GM12878 (cell line): ENCODE data around the gene ACTR1A. TPM values are rescaled to one million over a fixed set of nuclear protein-coding genes. Genes with fewer than 3 reads are reported as not detected.

ENCODE experiments used
- microRNA counts: library from miRNA; unstranded; fragments of <30 nt; microRNA quantifications from one replicate; lab custom pipeline; 2016
- microRNA-seq: library from miRNA; unstranded; fragments of <30 nt; microRNA quantifications from one replicate; pipeline ENCODE4, GENCODE V29; 2018
- polyA plus RNA-seq, 11 experiments: library from polyadenylated mRNA; depleted of rRNA in 4 of 11; unstranded in 6 of 11; stranded (reverse) in 5 of 11; fragments of >200 nt; fragmentation: Nextera tagmentation in 4 of 11; fragmentation: Illumina TruSeq in 1 of 11; extraction: Ambion mirVana in 4 of 11; extraction: Trizol in 1 of 11; gene quantifications; 1 replicate in 1 of 11; 2 replicates in 10 of 11; pipeline versions ENCODE4 v1.2.1 to v1.2.3, GENCODE V29; 2011 to 2016; ENCODE audit warnings: inconsistent platforms in 2 of 11, missing spikeins in 2 of 11, low read depth in 1 of 11
- small RNA-seq: library from RNA; depleted of rRNA; stranded (forward); fragments of <200 nt; gene quantifications from one replicate; pipeline ENCODE3, GENCODE V24; 2014
- total RNA-seq, 4 experiments: library from RNA; depleted of rRNA in 3 of 4; stranded (reverse); fragments of >200 nt in 3 of 4; fragmentation: Illumina TruSeq in 1 of 4; extraction: Trizol in 1 of 4; gene quantifications; 2 replicates each; pipeline versions ENCODE4 v1.2.1 to v1.2.3, GENCODE V29; 2013 to 2021

The ACTR1A gene
- total and polyA plus RNA-seq, 10 of the 15 experiments (the other 5 are each of a cell fraction or from before 2014, with no cell fraction given): 43.0 to 110 (median 78.9) TPM

MicroRNAs within 50 kb of the gene (microRNA counts, 767-probe panel; counts per million panel counts)
- microRNA hsa-miR-146b-3p (lab: Ali Mortazavi, UCI) (784 counts per million, percentile 18 among the panel's probes with 10 or more counts), microRNA hsa-miR-146b-5p (lab: Ali Mortazavi, UCI) (2,083 counts per million, percentile 77 among the panel's probes with 10 or more counts)

Small RNAs within 50 kb of the gene (microRNA-seq; reads per million reads assigned to microRNA genes)
- 317 reads per million, percentile 82 among the genes with 10 or more reads in this experiment for gene MIR146B

Small RNAs within 50 kb of the gene (small RNA-seq; reads per million reads assigned to genes)
- gene MIR146B: 8,129 reads per million, percentile 100 among the genes with 10 or more reads in this experiment

Other genes starting within 250 kb of the ACTR1A start
Only the 7 nearest of the 10 such genes appear.
- gene NFKB2, start 107.0 kb downstream of the ACTR1A start, total RNA-seq (2014; rRNA removed): 108 and 111 TPM in 2 replicates
- gene NFKB2, start 107.0 kb downstream of the ACTR1A start, total RNA-seq (2014; rRNA removed; fragmentation: Illumina TruSeq; extraction: Trizol): 42.4 and 43.7 TPM in 2 replicates
- 144 and 145 TPM in 2 replicates for gene NFKB2, start 107.0 kb downstream of the ACTR1A start, total RNA-seq (2021)
- 62.4 and 113 TPM in 2 replicates for gene NFKB2, start 107.0 kb downstream of the ACTR1A start, polyA plus RNA-seq (2011; rRNA removed)
- 49.9 and 56.4 TPM in 2 replicates for gene NFKB2, start 107.0 kb downstream of the ACTR1A start, polyA plus RNA-seq (2014; fragmentation: Illumina TruSeq; extraction: Trizol)
- gene NFKB2, start 107.0 kb downstream of the ACTR1A start, polyA plus RNA-seq (2014; fragmentation: Nextera tagmentation; extraction: Ambion mirVana): 1 to 10 TPM in 1 of 2 experiments, under 1 TPM in 1; 0.56 to 1.3 TPM
- 109 and 119 TPM in 2 replicates for gene NFKB2, start 107.0 kb downstream of the ACTR1A start, polyA plus RNA-seq (2014; rRNA removed)
- gene NFKB2, start 107.0 kb downstream of the ACTR1A start, polyA plus RNA-seq (2016; fragmentation: Nextera tagmentation; extraction: Ambion mirVana): 10 to 100 TPM; 31.4 to 32.0 TPM
- 0.11 and 0.27 TPM in 2 replicates for gene PSD, start 83.9 kb downstream of the ACTR1A start, total RNA-seq (2014; rRNA removed)
- gene PSD, start 83.9 kb downstream of the ACTR1A start, total RNA-seq (2014; rRNA removed; fragmentation: Illumina TruSeq; extraction: Trizol): 0.09 and 0.18 TPM in 2 replicates
- 0.16 and 0.56 TPM in 2 replicates for gene PSD, start 83.9 kb downstream of the ACTR1A start, total RNA-seq (2021)
- 0.41 and 0.55 TPM in 2 replicates for gene PSD, start 83.9 kb downstream of the ACTR1A start, polyA plus RNA-seq (2011; rRNA removed)
- 0.16 TPM in 1 of 2 replicates, not detected in the other for gene PSD, start 83.9 kb downstream of the ACTR1A start, polyA plus RNA-seq (2014; fragmentation: Illumina TruSeq; extraction: Trizol)
- gene PSD, start 83.9 kb downstream of the ACTR1A start, polyA plus RNA-seq (2014; fragmentation: Nextera tagmentation; extraction: Ambion mirVana): not detected
- 0.25 and 0.77 TPM in 2 replicates for gene PSD, start 83.9 kb downstream of the ACTR1A start, polyA plus RNA-seq (2014; rRNA removed)
- gene PSD, start 83.9 kb downstream of the ACTR1A start, polyA plus RNA-seq (2016; fragmentation: Nextera tagmentation; extraction: Ambion mirVana): 1 to 10 TPM; 1.7 to 2.0 TPM
- gene FBXL15, start 81.9 kb downstream of the ACTR1A start, total RNA-seq (2014; rRNA removed): 13.8 and 14.4 TPM in 2 replicates
- 1.8 and 1.9 TPM in 2 replicates for gene FBXL15, start 81.9 kb downstream of the ACTR1A start, total RNA-seq (2014; rRNA removed; fragmentation: Illumina TruSeq; extraction: Trizol)
- gene FBXL15, start 81.9 kb downstream of the ACTR1A start, total RNA-seq (2021): 13.5 and 14.7 TPM in 2 replicates
- gene FBXL15, start 81.9 kb downstream of the ACTR1A start, polyA plus RNA-seq (2011; rRNA removed): 1.3 and 3.1 TPM in 2 replicates
- gene FBXL15, start 81.9 kb downstream of the ACTR1A start, polyA plus RNA-seq (2014; fragmentation: Illumina TruSeq; extraction: Trizol): 0.11 and 0.54 TPM in 2 replicates
- under 1 TPM; 0.13 to 0.66 TPM for gene FBXL15, start 81.9 kb downstream of the ACTR1A start, polyA plus RNA-seq (2014; fragmentation: Nextera tagmentation; extraction: Ambion mirVana)
- gene FBXL15, start 81.9 kb downstream of the ACTR1A start, polyA plus RNA-seq (2014; rRNA removed): 12.6 and 15.3 TPM in 2 replicates
- 10 to 100 TPM; 19.5 to 21.3 TPM for gene FBXL15, start 81.9 kb downstream of the ACTR1A start, polyA plus RNA-seq (2016; fragmentation: Nextera tagmentation; extraction: Ambion mirVana)
- gene CUEDC2, start 70.1 kb downstream of the ACTR1A start, total RNA-seq (2014; rRNA removed): 66.5 and 67.6 TPM in 2 replicates
- 47.8 and 49.6 TPM in 2 replicates for gene CUEDC2, start 70.1 kb downstream of the ACTR1A start, total RNA-seq (2014; rRNA removed; fragmentation: Illumina TruSeq; extraction: Trizol)
- 82.5 and 85.5 TPM in 2 replicates for gene CUEDC2, start 70.1 kb downstream of the ACTR1A start, total RNA-seq (2021)
- gene CUEDC2, start 70.1 kb downstream of the ACTR1A start, polyA plus RNA-seq (2011; rRNA removed): 21.7 and 31.5 TPM in 2 replicates
- 34.4 and 84.2 TPM in 2 replicates for gene CUEDC2, start 70.1 kb downstream of the ACTR1A start, polyA plus RNA-seq (2014; fragmentation: Illumina TruSeq; extraction: Trizol)
- 10 to 100 TPM; 20.4 to 45.2 TPM for gene CUEDC2, start 70.1 kb downstream of the ACTR1A start, polyA plus RNA-seq (2014; fragmentation: Nextera tagmentation; extraction: Ambion mirVana)
- 75.9 and 88.0 TPM in 2 replicates for gene CUEDC2, start 70.1 kb downstream of the ACTR1A start, polyA plus RNA-seq (2014; rRNA removed)
- 100 to 1,000 TPM; 116 to 121 TPM for gene CUEDC2, start 70.1 kb downstream of the ACTR1A start, polyA plus RNA-seq (2016; fragmentation: Nextera tagmentation; extraction: Ambion mirVana)
- 0.60 and 1.1 TPM in 2 replicates for gene C10orf95, start 51.2 kb downstream of the ACTR1A start, total RNA-seq (2014; rRNA removed)
- 0.09 TPM in 1 of 2 replicates, not detected in the other for gene C10orf95, start 51.2 kb downstream of the ACTR1A start, total RNA-seq (2014; rRNA removed; fragmentation: Illumina TruSeq; extraction: Trizol)
- 0.19 and 0.33 TPM in 2 replicates for gene C10orf95, start 51.2 kb downstream of the ACTR1A start, total RNA-seq (2021)
- 0.06 and 0.11 TPM in 2 replicates for gene C10orf95, start 51.2 kb downstream of the ACTR1A start, polyA plus RNA-seq (2011; rRNA removed)
- 0.29 TPM in 2 replicates for gene C10orf95, start 51.2 kb downstream of the ACTR1A start, polyA plus RNA-seq (2014; fragmentation: Illumina TruSeq; extraction: Trizol)
- under 1 TPM; 0.06 to 0.07 TPM for gene C10orf95, start 51.2 kb downstream of the ACTR1A start, polyA plus RNA-seq (2014; fragmentation: Nextera tagmentation; extraction: Ambion mirVana)
- gene C10orf95, start 51.2 kb downstream of the ACTR1A start, polyA plus RNA-seq (2014; rRNA removed): 0.49 and 0.65 TPM in 2 replicates
- under 1 TPM; 0.34 to 0.63 TPM for gene C10orf95, start 51.2 kb downstream of the ACTR1A start, polyA plus RNA-seq (2016; fragmentation: Nextera tagmentation; extraction: Ambion mirVana)
- 1.3 and 1.5 TPM in 2 replicates for gene SUFU, start 1.3 kb upstream of the ACTR1A start, total RNA-seq (2014; rRNA removed)
- gene SUFU, start 1.3 kb upstream of the ACTR1A start, total RNA-seq (2014; rRNA removed; fragmentation: Illumina TruSeq; extraction: Trizol): 0.94 and 1.1 TPM in 2 replicates
- 5.6 and 7.7 TPM in 2 replicates for gene SUFU, start 1.3 kb upstream of the ACTR1A start, total RNA-seq (2021)
- gene SUFU, start 1.3 kb upstream of the ACTR1A start, polyA plus RNA-seq (2011; rRNA removed): 1.7 and 2.8 TPM in 2 replicates
- 3.8 and 4.0 TPM in 2 replicates for gene SUFU, start 1.3 kb upstream of the ACTR1A start, polyA plus RNA-seq (2014; fragmentation: Illumina TruSeq; extraction: Trizol)
- gene SUFU, start 1.3 kb upstream of the ACTR1A start, polyA plus RNA-seq (2014; fragmentation: Nextera tagmentation; extraction: Ambion mirVana): under 1 TPM; 0.68 to 0.84 TPM
- gene SUFU, start 1.3 kb upstream of the ACTR1A start, polyA plus RNA-seq (2014; rRNA removed): 2.6 and 3.7 TPM in 2 replicates
- 1 to 10 TPM; 2.2 to 3.1 TPM for gene SUFU, start 1.3 kb upstream of the ACTR1A start, polyA plus RNA-seq (2016; fragmentation: Nextera tagmentation; extraction: Ambion mirVana)
- 18.7 and 19.0 TPM in 2 replicates for gene TRIM8, start 141.8 kb upstream of the ACTR1A start, total RNA-seq (2014; rRNA removed)
- 13.5 and 15.9 TPM in 2 replicates for gene TRIM8, start 141.8 kb upstream of the ACTR1A start, total RNA-seq (2014; rRNA removed; fragmentation: Illumina TruSeq; extraction: Trizol)
- gene TRIM8, start 141.8 kb upstream of the ACTR1A start, total RNA-seq (2021): 44.2 and 53.2 TPM in 2 replicates
- gene TRIM8, start 141.8 kb upstream of the ACTR1A start, polyA plus RNA-seq (2011; rRNA removed): 16.6 and 26.9 TPM in 2 replicates
- 9.9 and 22.4 TPM in 2 replicates for gene TRIM8, start 141.8 kb upstream of the ACTR1A start, polyA plus RNA-seq (2014; fragmentation: Illumina TruSeq; extraction: Trizol)
- 1 to 10 TPM; 7.9 to 9.5 TPM for gene TRIM8, start 141.8 kb upstream of the ACTR1A start, polyA plus RNA-seq (2014; fragmentation: Nextera tagmentation; extraction: Ambion mirVana)
- 33.5 and 37.5 TPM in 2 replicates for gene TRIM8, start 141.8 kb upstream of the ACTR1A start, polyA plus RNA-seq (2014; rRNA removed)
- 10 to 100 TPM; 27.3 to 27.6 TPM for gene TRIM8, start 141.8 kb upstream of the ACTR1A start, polyA plus RNA-seq (2016; fragmentation: Nextera tagmentation; extraction: Ambion mirVana)